Measurements from ENCODE around the gene DNALI1.
"Not testable (repeated sequence)": the region's sequence is repeated elsewhere in the genome, so short reads cannot be mapped to it uniquely, and the experiment has no call there.

Gene DNALI1

DNA sequence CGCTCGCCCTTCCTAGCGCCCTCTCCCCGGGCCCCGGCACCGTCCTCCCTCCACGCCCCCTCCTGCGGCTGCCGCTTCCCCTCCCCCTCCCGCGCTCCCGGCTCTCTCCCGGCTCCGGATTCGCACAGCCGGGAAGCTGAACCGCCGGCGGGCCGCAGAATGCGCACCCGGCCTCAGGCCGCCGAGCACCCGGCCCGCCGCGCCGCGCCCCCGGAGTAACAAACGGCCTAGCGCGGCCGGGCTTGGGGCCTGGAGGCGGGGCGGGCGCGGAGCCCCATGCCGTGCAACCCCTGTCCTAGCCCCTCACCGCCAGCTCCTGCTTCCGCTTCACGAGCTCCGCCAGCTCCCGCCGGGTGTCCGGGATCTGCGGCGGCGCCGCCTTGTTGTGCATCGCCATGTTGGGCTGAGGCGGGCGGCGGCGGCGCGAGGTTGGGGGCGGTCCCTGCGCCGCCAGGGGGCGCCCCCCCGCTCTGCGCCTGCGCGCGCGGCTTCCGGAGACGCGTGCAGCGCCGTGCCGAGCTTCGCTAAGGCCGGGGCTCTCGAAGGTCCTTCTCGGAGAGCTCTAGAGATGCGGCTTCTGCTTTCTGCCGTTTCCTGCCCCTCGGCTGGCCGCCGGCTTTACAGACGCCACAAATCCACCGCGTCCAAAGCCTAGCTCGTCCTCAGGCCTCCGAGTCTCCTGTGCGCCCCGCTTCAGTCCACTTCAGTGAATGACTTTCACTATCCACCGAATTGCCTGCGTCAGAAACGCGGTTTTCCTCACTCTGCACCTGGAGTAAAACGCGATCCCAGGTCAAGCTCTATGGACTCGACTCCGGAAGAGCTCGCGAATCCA, 42.2 kb upstream of the DNALI1 start, which contains the start of gene MEAF6:
MEAF6 (minus strand) TSS at position 417 of the 835 bp plus-strand sequence; CDS start at position 397, 20 bp downstream.
- H3K4me1 ChIP-seq (ENCODE audit: control insufficient read depth, low read length), result peaks cover 18% of the 10 kb centered on the region
- no peaks in the 10 kb centered on the region for H3K9me2 ChIP-seq (replicated peaks; ENCODE audit: control insufficient read depth, low read length)
- H3K4me2 ChIP-seq (ENCODE audit: low read length), result peak within 1 kb of the TSS; percentile 97
- H3K4me3 ChIP-seq (ENCODE audit: low read length), result peak within 1 kb of the TSS; percentile 94
- no peaks in the 10 kb centered on the region for H3K9me3 ChIP-seq (ENCODE audit: control insufficient read depth, insufficient read depth, low read length)
- no peaks in the 10 kb centered on the region for H4K20me1 ChIP-seq (ENCODE audit: control insufficient read depth, insufficient read depth, low read depth, low read length)
- no peak for TF ChIP-seq EZH2phosphoT487 (IDR thresholded peaks at IDR 0.05; ENCODE audit: borderline replicate concordance, low read length)
- TF ChIP-seq, protein P1, sequence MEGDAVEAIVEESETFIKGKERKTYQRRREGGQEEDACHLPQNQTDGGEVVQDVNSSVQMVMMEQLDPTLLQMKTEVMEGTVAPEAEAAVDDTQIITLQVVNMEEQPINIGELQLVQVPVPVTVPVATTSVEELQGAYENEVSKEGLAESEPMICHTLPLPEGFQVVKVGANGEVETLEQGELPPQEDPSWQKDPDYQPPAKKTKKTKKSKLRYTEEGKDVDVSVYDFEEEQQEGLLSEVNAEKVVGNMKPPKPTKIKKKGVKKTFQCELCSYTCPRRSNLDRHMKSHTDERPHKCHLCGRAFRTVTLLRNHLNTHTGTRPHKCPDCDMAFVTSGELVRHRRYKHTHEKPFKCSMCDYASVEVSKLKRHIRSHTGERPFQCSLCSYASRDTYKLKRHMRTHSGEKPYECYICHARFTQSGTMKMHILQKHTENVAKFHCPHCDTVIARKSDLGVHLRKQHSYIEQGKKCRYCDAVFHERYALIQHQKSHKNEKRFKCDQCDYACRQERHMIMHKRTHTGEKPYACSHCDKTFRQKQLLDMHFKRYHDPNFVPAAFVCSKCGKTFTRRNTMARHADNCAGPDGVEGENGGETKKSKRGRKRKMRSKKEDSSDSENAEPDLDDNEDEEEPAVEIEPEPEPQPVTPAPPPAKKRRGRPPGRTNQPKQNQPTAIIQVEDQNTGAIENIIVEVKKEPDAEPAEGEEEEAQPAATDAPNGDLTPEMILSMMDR (IDR thresholded peaks at IDR 0.05; ENCODE audit: low read depth, low read length, poor library complexity, severe bottlenecking), result peak; percentile 78
- peaks cover 33% of the 10 kb centered on the region for H3K79me2 ChIP-seq (ENCODE audit: control insufficient read depth, low read length)
- no peaks in the 10 kb centered on the region for H3F3A ChIP-seq (ENCODE audit: control insufficient read depth, insufficient read depth)
- H3K36me3 ChIP-seq (ENCODE audit: control insufficient read depth, low read length), result peaks cover 22% of the 10 kb centered on the region
- H3K27ac ChIP-seq (ENCODE audit: low read depth, low read length), result peak within 1 kb of the TSS; percentile 64
- no peaks in the 10 kb centered on the region for H3K27me3 ChIP-seq (ENCODE audit: control insufficient read depth, low read length)

DNA sequence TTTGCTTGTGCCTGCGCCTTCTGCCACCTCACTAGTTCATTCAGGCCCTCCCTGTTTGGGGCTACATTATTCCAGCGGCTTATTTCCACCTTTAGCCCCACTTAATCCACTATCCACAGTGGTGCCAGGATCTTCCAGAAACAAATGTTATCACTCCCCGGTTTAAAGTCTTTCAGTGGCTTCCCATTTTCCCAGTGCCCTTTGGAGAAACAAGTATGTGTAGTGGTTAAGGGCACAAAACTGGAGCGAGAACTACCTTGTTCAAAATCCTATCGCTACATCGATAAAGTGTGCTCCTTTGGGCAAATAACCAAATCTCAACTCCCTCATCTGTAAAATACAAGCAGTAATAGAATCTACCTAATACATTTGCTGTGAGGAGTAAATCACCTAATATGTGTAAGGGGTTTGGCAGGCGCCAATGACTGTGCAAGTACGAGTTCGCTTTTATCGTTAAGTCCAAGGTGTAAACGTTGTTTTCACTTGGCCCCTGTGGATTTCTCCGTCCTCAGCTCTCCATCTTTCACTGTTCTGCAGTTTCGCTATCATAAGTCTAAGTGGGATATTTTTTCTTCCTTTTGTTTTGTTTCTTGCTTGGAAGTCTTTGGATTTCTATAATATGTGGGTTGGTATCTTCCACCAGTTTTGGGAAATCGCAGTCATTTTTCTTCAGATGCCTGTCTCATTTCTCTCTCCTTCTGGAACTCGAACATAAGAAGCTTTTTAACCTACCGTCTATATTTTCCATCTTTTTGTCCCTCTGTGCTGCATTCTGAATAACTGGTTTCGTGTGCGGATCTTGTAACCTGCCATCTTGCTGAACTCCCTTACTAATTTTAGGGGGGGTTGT, 41.3 kb upstream of the DNALI1 start:
- no peaks in the 10 kb centered on the region for H3F3A ChIP-seq (ENCODE audit: control insufficient read depth, insufficient read depth)
- no peaks in the 10 kb centered on the region for H3K9me3 ChIP-seq (ENCODE audit: control insufficient read depth, insufficient read depth, low read length)
- H3K36me3 ChIP-seq (ENCODE audit: control insufficient read depth, low read length), result peaks cover 22% of the 10 kb centered on the region
- peak overlapping the region; percentile 64 for H3K27ac ChIP-seq (ENCODE audit: low read depth, low read length)
- no peak for TF ChIP-seq EZH2phosphoT487 (IDR thresholded peaks at IDR 0.05; ENCODE audit: borderline replicate concordance, low read length)
- TF ChIP-seq, protein P1 (IDR thresholded peaks at IDR 0.05; ENCODE audit: low read depth, low read length, poor library complexity, severe bottlenecking), result no peak
- H3K79me2 ChIP-seq (ENCODE audit: control insufficient read depth, low read length), result peaks cover 33% of the 10 kb centered on the region
- H3K9me2 ChIP-seq (replicated peaks; ENCODE audit: control insufficient read depth, low read length), result no peaks in the 10 kb centered on the region
- H3K4me1 ChIP-seq (ENCODE audit: control insufficient read depth, low read length), result peaks cover 18% of the 10 kb centered on the region
- no peaks in the 10 kb centered on the region for H3K27me3 ChIP-seq (ENCODE audit: control insufficient read depth, low read length)
- H3K4me2 ChIP-seq (ENCODE audit: low read length), result peak overlapping the region; percentile 97
- peak overlapping the region; percentile 94 for H3K4me3 ChIP-seq (ENCODE audit: low read length)
- H4K20me1 ChIP-seq (ENCODE audit: control insufficient read depth, insufficient read depth, low read depth, low read length), result no peaks in the 10 kb centered on the region

DNA sequence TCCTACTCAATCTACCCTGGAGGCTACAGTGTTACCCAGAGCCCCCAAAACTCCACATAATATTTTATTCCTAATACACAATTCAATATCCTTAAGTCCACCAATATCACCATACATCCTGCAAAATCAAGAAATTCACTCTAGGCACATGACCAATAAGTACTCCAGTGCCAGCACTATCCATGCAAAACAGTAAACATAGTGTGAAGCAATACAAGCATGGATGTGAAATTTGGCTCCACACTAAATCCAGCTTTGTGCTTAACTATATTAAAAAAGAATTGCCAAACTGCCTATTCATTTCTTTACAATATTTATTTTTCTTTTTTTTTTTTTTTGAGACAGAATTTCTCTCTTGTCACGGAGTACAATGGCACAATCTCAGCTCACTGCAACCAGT, 39.2 kb upstream of the DNALI1 start:
- no peaks in the 10 kb centered on the region for H3K9me3 ChIP-seq (ENCODE audit: control insufficient read depth, insufficient read depth, low read length)
- no peaks in the 10 kb centered on the region for H3K9me2 ChIP-seq (replicated peaks; ENCODE audit: control insufficient read depth, low read length)
- peaks cover 8% of the 10 kb centered on the region for H3K36me3 ChIP-seq (ENCODE audit: control insufficient read depth, low read length)
- H3K4me3 ChIP-seq (ENCODE audit: low read length), result no peak overlapping the region
- TF ChIP-seq EZH2phosphoT487 (IDR thresholded peaks at IDR 0.05; ENCODE audit: borderline replicate concordance, low read length), result no peak
- TF ChIP-seq, protein P1 (IDR thresholded peaks at IDR 0.05; ENCODE audit: low read depth, low read length, poor library complexity, severe bottlenecking), result no peak
- H3K4me2 ChIP-seq (ENCODE audit: low read length), result no peak overlapping the region
- no peaks in the 10 kb centered on the region for H3K27me3 ChIP-seq (ENCODE audit: control insufficient read depth, low read length)
- H4K20me1 ChIP-seq (ENCODE audit: control insufficient read depth, insufficient read depth, low read depth, low read length), result no peaks in the 10 kb centered on the region
- peaks cover 18% of the 10 kb centered on the region for H3K4me1 ChIP-seq (ENCODE audit: control insufficient read depth, low read length)
- no peak overlapping the region for H3K27ac ChIP-seq (ENCODE audit: low read depth, low read length)
- H3K79me2 ChIP-seq (ENCODE audit: control insufficient read depth, low read length), result peaks cover 19% of the 10 kb centered on the region
- H3F3A ChIP-seq (ENCODE audit: control insufficient read depth, insufficient read depth), result no peaks in the 10 kb centered on the region

DNA sequence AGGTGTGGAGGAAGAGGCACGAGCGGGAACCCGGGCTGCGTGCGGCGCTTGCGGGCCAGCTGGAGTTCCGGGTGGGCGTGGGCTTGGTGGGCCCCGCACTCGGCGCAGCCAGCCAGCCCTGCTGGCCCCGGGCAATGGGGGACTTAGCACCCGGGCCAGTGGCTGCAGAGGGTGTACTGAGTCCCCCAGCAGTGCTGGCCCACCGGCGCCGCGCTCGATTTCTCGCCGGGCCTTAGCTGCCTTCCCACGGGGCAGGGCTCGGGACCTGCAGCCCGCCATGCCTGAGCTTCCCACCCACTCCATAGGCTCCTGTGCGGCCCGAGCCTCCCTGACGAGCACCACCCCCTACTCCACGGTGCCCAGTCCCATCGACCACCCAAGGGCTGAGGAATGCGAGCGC, 38.5 kb upstream of the DNALI1 start:
- Histone ChIP-seq H3K4me1 (ENCODE audit: control insufficient read depth, low read length) (peaks cover 16% of the 10 kb centered on the region), H3K79me2 (ENCODE audit: control insufficient read depth, low read length) (peaks cover 12% of the 10 kb centered on the region)
- H3K9me3 ChIP-seq (ENCODE audit: control insufficient read depth, insufficient read depth, low read length); H3K4me2 ChIP-seq (ENCODE audit: low read length); H3K27ac ChIP-seq (ENCODE audit: low read depth, low read length); H3K36me3 ChIP-seq (ENCODE audit: control insufficient read depth, low read length); H3K27me3 ChIP-seq (ENCODE audit: control insufficient read depth, low read length); H4K20me1 ChIP-seq (ENCODE audit: control insufficient read depth, insufficient read depth, low read depth, low read length); H3K4me3 ChIP-seq (ENCODE audit: low read length); H3F3A ChIP-seq (ENCODE audit: control insufficient read depth, insufficient read depth); H3K9me2 ChIP-seq (replicated peaks; ENCODE audit: control insufficient read depth, low read length): not testable (repeated sequence)

DNA sequence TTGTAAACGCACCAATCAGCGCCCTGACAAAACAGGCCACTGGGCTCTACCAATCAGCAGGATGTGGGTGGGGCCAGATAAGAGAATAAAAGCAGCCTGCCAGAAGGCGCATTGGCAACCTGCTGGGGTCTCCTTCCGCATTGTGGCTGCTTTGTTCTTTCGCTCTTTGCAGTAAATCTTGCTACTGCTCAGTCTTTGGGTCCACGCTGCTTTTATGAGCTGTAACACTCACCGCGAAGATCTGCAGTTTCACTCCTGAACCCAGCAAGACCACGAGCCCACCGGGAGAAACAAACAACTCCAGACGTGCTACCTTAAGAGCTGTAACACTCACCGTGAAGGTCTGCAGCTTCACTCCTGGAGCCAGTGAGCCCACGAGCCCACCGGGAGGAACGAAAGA, 37.8 kb upstream of the DNALI1 start:
- H3F3A ChIP-seq (ENCODE audit: control insufficient read depth, insufficient read depth); H3K4me3 ChIP-seq (ENCODE audit: low read length); H3K9me3 ChIP-seq (ENCODE audit: control insufficient read depth, insufficient read depth, low read length); H3K27ac ChIP-seq (ENCODE audit: low read depth, low read length); H3K4me2 ChIP-seq (ENCODE audit: low read length); H4K20me1 ChIP-seq (ENCODE audit: control insufficient read depth, insufficient read depth, low read depth, low read length); H3K27me3 ChIP-seq (ENCODE audit: control insufficient read depth, low read length); H3K36me3 ChIP-seq (ENCODE audit: control insufficient read depth, low read length); H3K9me2 ChIP-seq (replicated peaks; ENCODE audit: control insufficient read depth, low read length); H3K79me2 ChIP-seq (ENCODE audit: control insufficient read depth, low read length): not testable (repeated sequence)
- H3K4me1 ChIP-seq (ENCODE audit: control insufficient read depth, low read length), result peaks cover 10% of the 10 kb centered on the region

All from DOHH2 (cell line).